NCI-H345 treated with DMSO at 0.1 percent for 48 hours (cell line): ENCODE measurements around the gene OR51S1.
"Not testable (repeated sequence)": the region's sequence is repeated elsewhere in the genome, so short reads cannot be mapped to it uniquely, and the experiment has no call there.

Experiments used
- DNase-seq: peaks from one replicate; lab custom pipeline; 2025; ENCODE audit not compliant: unreplicated experiment; lab: John Stamatoyannopoulos, UW

OR51S1 gene

GRCh38 chr11:4848908-4849532 is at the start of gene OR51S1:
TSS of gene OR51S1 (minus strand) at chr11:4849208. CDS start at chr11:4849208, 0 bp downstream.
- no peak for DNase-seq

GRCh38 chr11:4891996-4892640 is 43.1 kb upstream of the OR51S1 start:
- DNase-seq = no peak

DNA sequence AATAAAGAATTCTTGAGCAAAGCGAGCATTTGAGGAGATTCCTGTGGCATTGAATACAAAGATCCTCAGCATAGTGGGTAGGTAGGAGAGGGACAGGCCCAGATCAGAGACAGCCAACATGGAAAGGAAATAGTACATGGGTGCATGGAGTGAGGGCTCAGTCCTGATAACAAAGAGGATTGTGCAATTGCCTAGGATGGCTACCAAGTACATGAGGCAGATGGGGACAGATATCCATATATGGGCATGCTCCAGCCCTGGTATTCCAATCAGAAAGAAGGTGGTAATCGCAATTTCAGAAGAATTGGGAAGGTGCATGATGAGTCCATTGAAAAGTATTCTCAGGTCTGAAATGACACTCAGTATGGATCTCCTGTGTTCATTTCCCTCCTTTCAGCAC is 41.3 kb upstream of the OR51S1 start:
- DNase-seq = no peak

GRCh38 chr11:4887591-4887990 is 38.6 kb upstream of the OR51S1 start:
- DNase-seq = no peak

GRCh38 chr11:4886186-4886585 is 37.2 kb upstream of the OR51S1 start:
- no peak for DNase-seq

DNA sequence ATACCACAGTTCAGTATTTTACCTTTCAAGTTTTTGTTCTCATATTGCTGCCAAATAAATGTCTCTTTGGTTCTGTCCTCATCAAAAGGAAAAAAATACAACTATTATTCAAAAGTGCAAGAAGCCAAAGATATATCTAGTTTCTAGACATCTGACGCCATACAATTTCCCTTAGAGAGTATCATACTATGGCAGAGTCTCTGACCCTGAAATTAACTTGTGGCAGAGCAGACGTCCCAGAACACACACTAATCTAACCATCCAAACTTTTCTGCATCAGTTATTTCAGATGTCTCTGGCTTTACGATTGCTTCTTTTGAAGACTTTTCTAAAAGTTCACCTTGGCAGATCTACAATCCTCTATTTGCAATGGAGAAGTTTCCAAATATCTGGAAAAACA is 35.4 kb upstream of the OR51S1 start:
- no peak for DNase-seq

- peak; percentile 56 for DNase-seq
These were observed 33.5 kb upstream of the OR51S1 start for GRCh38 chr11:4882543-4882942.

GRCh38 chr11:4881860-4882500 is 33.0 kb upstream of the OR51S1 start, which contains the start of gene OR51T1:
TSS of gene OR51T1 (plus strand) at chr11:4881900. CDS start at chr11:4881900, 0 bp downstream.
- no peak for DNase-seq

DNA sequence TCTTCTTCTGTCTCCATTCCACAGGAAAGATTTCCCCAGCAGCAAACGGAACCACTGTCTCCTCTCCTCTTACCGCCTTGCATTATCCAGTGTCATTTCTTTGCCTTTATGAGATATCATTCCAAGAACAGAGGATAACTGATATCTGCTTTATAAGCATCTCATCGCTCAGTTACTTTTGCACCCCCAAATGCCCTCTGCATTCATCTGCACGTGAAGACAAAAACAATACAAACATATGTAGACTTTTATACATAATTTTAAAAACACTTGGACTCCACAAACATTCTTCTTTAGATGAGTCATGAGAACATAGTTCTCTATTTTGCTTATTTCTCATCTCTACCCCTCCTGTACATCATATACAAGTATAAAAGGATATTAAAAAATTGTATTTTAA is 32.2 kb upstream of the OR51S1 start:
- DNase-seq = no peak

DNA sequence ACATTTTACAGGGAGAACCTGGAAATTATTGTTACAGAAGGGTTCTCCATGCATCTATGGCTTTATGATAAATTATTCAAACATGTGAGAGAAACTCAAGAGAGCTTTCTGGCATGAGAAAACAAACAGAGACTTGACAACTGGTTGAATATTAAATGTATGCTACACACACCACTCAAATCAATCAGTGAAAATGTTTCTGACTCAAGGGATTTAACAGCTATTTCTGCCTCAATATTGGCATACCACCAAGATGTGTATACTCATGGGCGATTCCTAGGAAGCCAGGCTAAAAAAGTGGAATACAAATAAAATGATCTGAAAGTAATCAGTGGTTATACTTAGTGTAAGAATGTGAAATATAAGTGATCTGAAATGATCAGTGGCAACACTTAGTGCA is 16.8 kb upstream of the OR51S1 start:
- DNase-seq = peak; percentile 62

DNA sequence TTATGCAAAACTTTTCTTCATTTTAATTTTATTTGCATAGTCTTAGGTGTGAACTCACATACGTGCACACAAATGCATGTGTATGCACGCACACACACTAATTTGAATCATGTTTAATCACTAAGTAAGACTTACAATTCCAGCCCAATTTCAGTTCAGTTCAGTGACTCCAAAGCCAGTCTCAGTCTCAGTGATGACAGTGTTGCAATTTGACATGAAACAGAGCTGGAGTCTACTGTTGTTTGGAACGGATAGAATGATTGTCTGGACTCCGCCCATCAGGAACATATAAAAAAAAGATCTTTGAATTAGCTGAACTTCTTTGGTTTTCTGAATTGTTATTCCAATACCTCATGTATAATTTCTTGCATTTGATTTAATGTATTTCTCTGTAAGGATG is 14.9 kb upstream of the OR51S1 start:
- no peak for DNase-seq

DNA sequence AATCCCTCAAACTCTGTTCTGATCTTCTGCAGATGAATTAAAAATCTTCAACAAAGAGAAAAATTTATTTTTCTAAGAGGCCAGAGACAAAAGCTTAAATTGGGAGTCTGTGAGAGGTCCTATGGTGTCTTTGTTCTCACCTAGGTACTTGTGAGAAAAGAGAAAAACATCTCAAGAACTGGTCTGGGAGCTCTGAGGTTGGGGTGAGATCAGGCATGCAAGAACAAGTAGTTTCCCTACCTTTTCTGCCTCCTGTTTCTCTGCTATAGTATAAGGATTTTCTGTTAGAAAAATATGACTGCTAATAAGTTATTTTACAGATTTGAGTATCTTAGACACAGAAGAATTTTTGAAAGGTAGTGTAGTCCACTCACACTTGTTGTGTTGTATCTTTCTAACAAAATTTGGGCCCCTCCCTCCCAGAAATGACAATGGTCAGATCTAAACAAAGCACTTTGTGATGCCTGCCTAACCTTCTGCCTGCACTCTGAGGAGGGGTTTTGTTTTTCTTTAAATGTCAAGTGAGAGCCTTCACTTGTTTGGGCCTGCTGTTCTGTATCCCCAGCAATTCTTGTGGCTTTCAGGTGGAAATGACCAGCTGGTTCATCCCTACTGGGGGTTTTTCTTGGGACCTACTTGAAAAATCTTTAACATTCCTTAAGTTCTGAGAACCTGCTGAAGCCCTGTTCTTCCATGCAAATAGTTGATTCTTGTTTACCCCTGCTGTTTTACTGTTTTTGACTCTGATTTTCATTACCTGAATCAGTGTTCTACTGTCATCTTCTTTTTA is 13.6 kb upstream of the OR51S1 start:
- DNase-seq = no peak

GRCh38 chr11:4854286-4854685 is 5.3 kb upstream of the OR51S1 start:
- not testable (repeated sequence) for DNase-seq

- DNase-seq = no peak
These were observed 2.0 kb upstream of the OR51S1 start for GRCh38 chr11:4851033-4851432.

DNA sequence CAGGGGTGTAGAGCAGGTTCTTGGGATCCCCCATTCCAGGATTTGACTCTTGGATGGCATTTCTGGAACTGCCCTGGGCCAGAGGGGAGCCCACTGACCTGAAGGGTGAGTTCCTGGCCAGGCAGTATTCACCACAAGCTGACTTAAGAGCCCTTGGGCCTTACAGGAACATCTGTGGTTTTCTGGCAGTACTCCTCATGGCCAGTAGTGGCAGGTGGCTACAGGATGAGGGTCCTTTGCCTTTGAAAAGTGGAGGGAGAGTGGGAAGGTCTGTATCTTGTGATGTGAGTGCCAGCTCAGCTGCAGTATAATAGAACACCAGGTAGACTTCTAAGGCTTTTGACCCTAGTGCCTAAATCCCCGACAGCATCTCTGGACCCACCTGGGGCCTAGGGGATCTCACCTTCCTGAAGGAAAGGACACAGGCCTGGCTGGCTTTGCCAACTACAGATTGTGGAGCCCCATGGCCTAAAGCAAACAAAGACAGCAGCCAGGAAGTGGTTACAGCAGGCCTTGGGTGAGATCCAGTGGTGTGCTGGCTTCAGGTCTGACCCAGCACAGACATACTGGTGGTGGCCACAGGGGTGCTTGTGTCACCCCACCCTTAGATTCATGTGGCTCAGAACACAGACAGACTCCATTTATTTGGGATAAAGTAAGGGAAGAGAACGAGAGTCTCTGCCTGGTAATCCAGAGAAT is 9.0 kb downstream of the OR51S1 start:
- DNase-seq = no peak

- DNase-seq = no peak
These were observed 18.1 kb downstream of the OR51S1 start for GRCh38 chr11:4830909-4831308.

- peak; percentile 34 for DNase-seq
These were observed 18.7 kb downstream of the OR51S1 start for GRCh38 chr11:4830346-4830745.

DNA sequence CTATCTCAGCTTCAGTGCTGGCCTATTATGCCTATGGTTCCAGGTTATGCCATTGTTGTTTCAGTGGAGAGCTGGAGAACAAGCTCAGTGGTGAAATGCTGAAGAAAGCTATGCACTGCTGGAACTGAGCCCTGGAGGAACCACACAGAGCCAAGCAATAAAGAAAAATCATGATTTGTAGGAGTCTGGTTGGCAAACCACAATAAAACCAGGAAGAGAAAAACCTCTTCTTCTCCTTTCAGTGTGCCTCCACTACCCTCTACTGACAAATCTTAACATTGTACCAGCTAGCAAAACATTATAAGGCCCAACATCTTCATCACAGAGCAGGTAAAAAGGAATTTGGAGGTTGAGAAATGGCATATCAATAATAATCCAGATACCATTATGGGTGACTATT is 22.6 kb downstream of the OR51S1 start:
- DNase-seq = peak; percentile 16

DNA sequence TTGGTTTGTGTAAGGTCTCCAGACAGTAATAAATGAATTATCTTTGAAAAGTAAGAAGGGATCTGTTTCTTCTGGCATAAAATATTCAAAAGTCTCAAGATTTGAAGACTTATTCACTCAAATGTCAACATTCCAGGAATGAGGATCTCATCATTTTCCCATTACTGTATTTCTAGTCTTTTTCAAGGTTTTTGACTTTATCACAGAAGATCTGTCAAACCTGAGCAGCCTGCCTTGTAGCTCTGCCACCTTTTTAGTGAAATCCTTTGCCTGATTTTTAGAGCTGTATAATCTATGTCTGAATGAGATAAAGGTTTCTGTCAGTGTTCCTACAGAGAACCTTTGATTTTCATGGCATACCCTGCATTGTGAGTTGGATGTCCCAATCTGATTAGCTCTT is 23.9 kb downstream of the OR51S1 start:
- no peak for DNase-seq

GRCh38 chr11:4821021-4821420 is 28.0 kb downstream of the OR51S1 start, which contains the start of gene OR51F2:
TSS of gene OR51F2 (plus strand) at chr11:4821321. CDS start at chr11:4821422, 101 bp downstream.
- DNase-seq = no peak

- peak; percentile 15 for DNase-seq
These were observed 39.8 kb downstream of the OR51S1 start for GRCh38 chr11:4809246-4809645.
